IMR-90 (cell line): ENCODE results near the gene FOXO1. TPM values are rescaled to one million over a fixed set of nuclear protein-coding genes. Genes with fewer than 3 reads are reported as not detected.

Source experiments
- ATAC-seq: fragments of 200-7000 bp; cut with Tn5 transposase; 2 replicates; pipeline ENCODE4 v1.9.1; 2020; ENCODE audit warnings: low read depth, mild to moderate bottlenecking, moderate library complexity
- BruUV-seq: library from RNA; stranded (reverse); fragments of 400-500 nt; replicated peaks from 2 replicates; lab custom pipeline; 2021; lab: Mats Ljungman, UMichigan
- CTCF ChIA-PET: fragments of 300-600 bp; formaldehyde crosslinking; extraction: SDS; loops from one replicate; lab custom pipeline; 2021; ENCODE audit warnings: antibody characterized with exemption; lab: Yijun Ruan, JAX
- POLR2A ChIA-PET: fragments of 300-600 bp; sonication (Branson Sonifier 250); formaldehyde crosslinking; loops from one replicate; lab custom pipeline; 2022; ENCODE audit warnings: antibody characterized with exemption; ENCODE audit not compliant: unreplicated experiment; lab: Charles Lee
- DNase-seq: peaks from one replicate; pipeline ENCODE4 v3.0.0; 2013
- H2AFZ ChIP-seq: replicated peaks from 2 replicates; pipeline ENCODE3; 2013; ENCODE audit warnings: low read length, mild to moderate bottlenecking; ENCODE audit not compliant: poor library complexity
- H2AK5ac ChIP-seq: 2 replicates; pipeline ENCODE4 v1.6.1; 2013; ENCODE audit warnings: low read depth, low read length, inconsistent platforms
- H2AK9ac ChIP-seq: replicated peaks from 2 replicates; pipeline ENCODE3; 2013; ENCODE audit warnings: mild to moderate bottlenecking, low read depth, low read length, moderate library complexity; ENCODE audit not compliant: poor library complexity
- H2BK120ac ChIP-seq: 2 replicates; pipeline ENCODE4 v1.6.1; 2013; ENCODE audit warnings: low read depth, low read length, inconsistent platforms
- H2BK15ac ChIP-seq: 3 replicates; pipeline ENCODE4 v1.6.1; 2013; ENCODE audit warnings: low read depth, low read length, inconsistent platforms
- H2BK20ac ChIP-seq: 2 replicates; pipeline ENCODE4 v1.6.1; 2013; ENCODE audit warnings: low read depth, mild to moderate bottlenecking, inconsistent platforms, low read length, moderate library complexity
- H2BK5ac ChIP-seq: 2 replicates; pipeline ENCODE4 v1.6.1; 2013; ENCODE audit warnings: mild to moderate bottlenecking, low read depth, low read length, inconsistent platforms; ENCODE audit not compliant: poor library complexity, severe bottlenecking
- H3K14ac ChIP-seq: replicated peaks from 2 replicates; pipeline ENCODE4 v1.6.1; 2013; ENCODE audit warnings: low read depth, low read length, inconsistent platforms
- H3K18ac ChIP-seq: 2 replicates; pipeline ENCODE4 v1.6.1; 2013; ENCODE audit warnings: low read depth, low read length, control low read depth
- H3K23ac ChIP-seq: 2 replicates; pipeline ENCODE4 v1.6.1; 2013; ENCODE audit warnings: low read depth, low read length, inconsistent platforms
- H3K27ac ChIP-seq: 2 replicates; pipeline ENCODE4 v1.5.1; 2013; ENCODE audit warnings: mild to moderate bottlenecking, control low read depth, low read length; ENCODE audit not compliant: insufficient read depth
- H3K27me3 ChIP-seq: 2 replicates; pipeline ENCODE4 v1.6.1; 2013; ENCODE audit warnings: low read length; ENCODE audit not compliant: control insufficient read depth, insufficient read depth
- H3K36me3 ChIP-seq: 2 replicates; pipeline ENCODE4 v1.6.1; 2013; ENCODE audit warnings: low read length, mixed read lengths; ENCODE audit not compliant: control insufficient read depth, insufficient read depth
- H3K4ac ChIP-seq: 2 replicates; pipeline ENCODE4 v1.6.1; 2013; ENCODE audit warnings: low read depth, low read length, inconsistent platforms
- H3K4me1 ChIP-seq: 2 replicates; pipeline ENCODE4 v1.6.1; 2013; ENCODE audit warnings: low read length, mixed read lengths; ENCODE audit not compliant: control insufficient read depth, insufficient read depth
- H3K4me2 ChIP-seq: 2 replicates; pipeline ENCODE4 v1.6.1; 2013; ENCODE audit warnings: low read depth, mild to moderate bottlenecking, control low read depth, low read length, moderate library complexity
- H3K4me3 ChIP-seq: 2 replicates; pipeline ENCODE4 v1.5.1; 2013; ENCODE audit warnings: low read depth, mild to moderate bottlenecking, control low read depth, low read length, moderate library complexity; ENCODE audit not compliant: insufficient read depth
- H3K56ac ChIP-seq: 2 replicates; pipeline ENCODE4 v1.6.1; 2013; ENCODE audit warnings: low read length, inconsistent platforms; ENCODE audit not compliant: insufficient read depth; ENCODE audit errors: extremely low read depth
- H3K79me1 ChIP-seq, 2 experiments: 2 replicates each; pipeline ENCODE4 v1.6.1; 2013; ENCODE audit warnings: low read length in 2 of 2, inconsistent platforms in 1 of 2, low read depth in 1 of 2
- H3K9ac ChIP-seq: 2 replicates; pipeline ENCODE4 v1.6.1; 2013; ENCODE audit warnings: low read depth, low read length, control low read depth
- H3K9me1 ChIP-seq: 2 replicates; pipeline ENCODE4 v1.6.1; 2013; ENCODE audit warnings: low read length, inconsistent platforms; ENCODE audit not compliant: insufficient read depth
- H3K9me3 ChIP-seq: 2 replicates; pipeline ENCODE4 v1.6.1; 2013; ENCODE audit warnings: low read length; ENCODE audit not compliant: control insufficient read depth, insufficient read depth
- H4K20me1 ChIP-seq: 2 replicates; pipeline ENCODE4 v1.6.1; 2013; ENCODE audit warnings: low read length, inconsistent platforms; ENCODE audit not compliant: insufficient read depth
- H4K5ac ChIP-seq: 2 replicates; pipeline ENCODE4 v1.6.1; 2013; ENCODE audit warnings: mild to moderate bottlenecking, low read depth, low read length, control low read depth
- H4K8ac ChIP-seq, 2 experiments: 2 replicates each; pipeline ENCODE4 v1.6.1; 2013; ENCODE audit warnings: low read depth in 2 of 2, low read length in 2 of 2, control low read depth in 1 of 2, inconsistent platforms in 1 of 2
- H4K91ac ChIP-seq: 2 replicates; pipeline ENCODE4 v1.6.1; 2013; ENCODE audit warnings: low read depth, low read length, inconsistent platforms; ENCODE audit not compliant: insufficient read depth
- CEBPB ChIP-seq: IDR thresholded peaks from 2 replicates; pipeline ENCODE4 v1.6.1; 2012; ENCODE audit warnings: low read depth, low read length, improper control_type of control experiment
- MAFK ChIP-seq: IDR thresholded peaks from 2 replicates; pipeline ENCODE4 v1.6.1; 2012; ENCODE audit warnings: low read depth, low read length, improper control_type of control experiment
- MAZ ChIP-seq: IDR thresholded peaks from 2 replicates; pipeline ENCODE4 v1.6.1; 2012; ENCODE audit warnings: low read depth, mild to moderate bottlenecking, low read length, improper control_type of control experiment, moderate library complexity, borderline replicate concordance
- MXI1 ChIP-seq: IDR thresholded peaks from 2 replicates; pipeline ENCODE4 v1.6.1; 2012; ENCODE audit warnings: low read depth, mild to moderate bottlenecking, low read length, moderate library complexity, borderline replicate concordance
- NFE2L2 ChIP-seq: fragments of 150-350 bp; IDR thresholded peaks from 2 replicates; pipeline ENCODE4 v1.6.1; 2016; ENCODE audit warnings: low read depth, mild to moderate bottlenecking, low read length
- POLR2A ChIP-seq: IDR thresholded peaks from 2 replicates; pipeline ENCODE4 v1.6.1; 2012; ENCODE audit warnings: mild to moderate bottlenecking, low read depth, low read length
- RAD21 ChIP-seq: IDR thresholded peaks from 2 replicates; pipeline ENCODE4 v1.6.1; 2012; ENCODE audit warnings: low read length, improper control_type of control experiment
- RFX5 ChIP-seq: IDR thresholded peaks from 2 replicates; pipeline ENCODE4 v1.8.0; 2012; ENCODE audit warnings: low read depth, mild to moderate bottlenecking, low read length, moderate library complexity
- SMC3 ChIP-seq: fragments of 150-350 bp; IDR thresholded peaks from 2 replicates; pipeline ENCODE4 v1.6.1; 2016; ENCODE audit warnings: low read depth, mild to moderate bottlenecking, antibody characterized with exemption, low read length, moderate library complexity
- WGBS, 2 experiments: methylation state at CpG; one replicate each; pipeline versions ENCODE4 v1.1.5 to v1.1.7; 2013; ENCODE audit warnings: missing lambda C conversion rate in 2 of 2; ENCODE audit not compliant: insufficient read length in 1 of 2; ENCODE audit errors: extremely low coverage in 2 of 2; 5-methylcytosine and 5-hydroxymethylcytosine counted together
- dilution Hi-C: fragments of 300-500 bp; cut with HindIII; formaldehyde crosslinking; loops from one replicate; pipeline ENCODE4 v1.14.3; 2018; ENCODE audit warnings: low sequenced_read_pairs; ENCODE audit not compliant: unreplicated experiment
- in situ Hi-C: fragments of 300-500 bp; cut with MboI; formaldehyde crosslinking; loops from 3 replicates; pipeline ENCODE4 v1.14.3; 2019; ENCODE audit warnings: low sequenced_read_pairs, inconsistent platforms, mixed read lengths
- intact Hi-C: fragments of 100-400 bp; cut with micrococcal nuclease; formaldehyde crosslinking; loops from 2 replicates; pipeline ENCODE4 v1.10.0; 2022
- polyA plus RNA-seq, 3 experiments: library from polyadenylated mRNA; depleted of rRNA; stranded (reverse); fragments of >200 nt; gene quantifications; 2 replicates each; pipeline ENCODE4 v1.2.3, GENCODE V29; 2012; ENCODE audit warnings: low replicate concordance in 1 of 3
- total RNA-seq: library from RNA; depleted of rRNA; stranded (reverse); fragments of >200 nt; gene quantifications from 2 replicates; pipeline ENCODE4 v1.2.3, GENCODE V29; 2012
- TF ChIP-seq, protein P1 (sequence below): conservative IDR thresholded peaks from 2 replicates; pipeline ENCODE4 v1.5.1; 2012; ENCODE audit warnings: mild to moderate bottlenecking, low read depth, low read length, improper control_type of control experiment

Gene FOXO1
- total and polyA plus RNA-seq, 2 of the 4 experiments (the other 2 are of a cell fraction), result 0.12 to 0.18 TPM

DNA sequence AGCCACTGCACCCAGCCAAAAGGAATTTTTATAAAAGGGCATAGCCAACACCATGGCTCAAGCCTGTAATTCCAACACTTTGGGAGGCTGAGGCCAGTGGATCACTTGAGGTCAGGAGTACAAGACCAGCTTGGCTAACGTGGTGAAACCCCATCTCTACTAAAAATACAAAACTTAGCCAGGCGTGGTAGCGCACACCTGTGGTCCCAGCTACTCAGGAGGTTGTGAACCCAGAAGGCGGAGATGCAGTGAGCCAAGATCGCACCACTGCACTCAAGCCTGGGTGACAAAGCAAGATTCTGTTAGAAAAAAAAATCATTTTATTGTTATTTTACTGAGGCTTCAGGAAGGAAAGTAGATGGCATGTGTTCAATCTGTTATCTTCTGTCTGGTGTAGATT is 31.3 kb upstream of the FOXO1 start:
- no CpG with 5 or more reads among the region's 5 CpGs for WGBS, 2 experiments

More for the DNA sequence above, 31.3 kb upstream of the FOXO1 start:
- Histone ChIP-seq H2BK120ac (no peak overlapping the region), H3K56ac (no peak overlapping the region), H3K18ac (no peak overlapping the region), H2BK20ac (no peak overlapping the region), H4K5ac (no peak overlapping the region), H2AK9ac (no peak overlapping the region), H2BK5ac (no peak overlapping the region), H3K4ac (no peak overlapping the region), H2AK5ac (no peak overlapping the region), H4K91ac (no peak overlapping the region), H3K79me1 (no peaks in the 10 kb centered on the region), H4K20me1 (no peaks in the 10 kb centered on the region), H3K27me3 (no peaks in the 10 kb centered on the region), H2BK15ac (no peak overlapping the region), H3K9ac (no peak overlapping the region), H3K14ac (no peak overlapping the region), H2AFZ (no peak overlapping the region), H3K36me3 (no peaks in the 10 kb centered on the region), H3K4me2 (no peak overlapping the region), H3K27ac (no peak overlapping the region), H3K9me3 (no peaks in the 10 kb centered on the region), H3K9me1 (no peaks in the 10 kb centered on the region), H3K23ac (no peak overlapping the region), H3K4me1 (no peaks in the 10 kb centered on the region), H4K8ac (no peak overlapping the region), H3K4me3 (no peak overlapping the region)
- TF ChIP-seq POLR2A, result no peak
- no peak for TF ChIP-seq NFE2L2
- TF ChIP-seq RAD21, result no peak
- no peak for TF ChIP-seq MAFK
- TF ChIP-seq SMC3, result no peak
- TF ChIP-seq RFX5, result no peak
- no peak for TF ChIP-seq MXI1
- TF ChIP-seq, protein P1, sequence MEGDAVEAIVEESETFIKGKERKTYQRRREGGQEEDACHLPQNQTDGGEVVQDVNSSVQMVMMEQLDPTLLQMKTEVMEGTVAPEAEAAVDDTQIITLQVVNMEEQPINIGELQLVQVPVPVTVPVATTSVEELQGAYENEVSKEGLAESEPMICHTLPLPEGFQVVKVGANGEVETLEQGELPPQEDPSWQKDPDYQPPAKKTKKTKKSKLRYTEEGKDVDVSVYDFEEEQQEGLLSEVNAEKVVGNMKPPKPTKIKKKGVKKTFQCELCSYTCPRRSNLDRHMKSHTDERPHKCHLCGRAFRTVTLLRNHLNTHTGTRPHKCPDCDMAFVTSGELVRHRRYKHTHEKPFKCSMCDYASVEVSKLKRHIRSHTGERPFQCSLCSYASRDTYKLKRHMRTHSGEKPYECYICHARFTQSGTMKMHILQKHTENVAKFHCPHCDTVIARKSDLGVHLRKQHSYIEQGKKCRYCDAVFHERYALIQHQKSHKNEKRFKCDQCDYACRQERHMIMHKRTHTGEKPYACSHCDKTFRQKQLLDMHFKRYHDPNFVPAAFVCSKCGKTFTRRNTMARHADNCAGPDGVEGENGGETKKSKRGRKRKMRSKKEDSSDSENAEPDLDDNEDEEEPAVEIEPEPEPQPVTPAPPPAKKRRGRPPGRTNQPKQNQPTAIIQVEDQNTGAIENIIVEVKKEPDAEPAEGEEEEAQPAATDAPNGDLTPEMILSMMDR, result no peak
- no peak for TF ChIP-seq MAZ
- TF ChIP-seq CEBPB, result no peak
- in situ Hi-C loops, result loop anchor here (25.0 kb wide), 1 partner anchor 1010 kb away; no protein-coding TSS in a partner anchor
- ChIA-PET POLR2A (no interaction called here), CTCF (no interaction called here)
- dilution Hi-C loops, result no loop called here
- BruUV-seq, result no TSS peak
- intact Hi-C loops, result no loop called here
- ATAC-seq (no peak), DNase-seq (no peak)
